ENCODE measurements around the gene ROBO3.

DNA sequence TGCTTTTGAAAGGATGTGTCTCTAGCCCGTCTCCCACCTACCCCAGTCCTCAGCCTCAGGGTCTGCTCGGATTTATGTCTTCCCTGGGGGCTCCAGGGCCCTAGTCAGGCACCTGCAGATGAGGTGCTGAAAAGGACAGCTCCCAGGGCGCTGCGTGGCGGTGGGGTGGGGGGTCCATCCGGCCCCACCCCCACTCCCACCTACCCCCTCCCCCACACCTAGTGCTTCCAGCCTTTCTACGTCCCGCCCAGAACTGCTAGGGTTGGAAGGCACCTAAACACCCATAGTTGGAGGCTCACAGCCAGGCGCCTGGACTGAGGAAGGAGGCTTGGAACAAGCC lies 1.4 kb upstream of the ROBO3 start:
- TF ChIP-seq, protein P1, sequence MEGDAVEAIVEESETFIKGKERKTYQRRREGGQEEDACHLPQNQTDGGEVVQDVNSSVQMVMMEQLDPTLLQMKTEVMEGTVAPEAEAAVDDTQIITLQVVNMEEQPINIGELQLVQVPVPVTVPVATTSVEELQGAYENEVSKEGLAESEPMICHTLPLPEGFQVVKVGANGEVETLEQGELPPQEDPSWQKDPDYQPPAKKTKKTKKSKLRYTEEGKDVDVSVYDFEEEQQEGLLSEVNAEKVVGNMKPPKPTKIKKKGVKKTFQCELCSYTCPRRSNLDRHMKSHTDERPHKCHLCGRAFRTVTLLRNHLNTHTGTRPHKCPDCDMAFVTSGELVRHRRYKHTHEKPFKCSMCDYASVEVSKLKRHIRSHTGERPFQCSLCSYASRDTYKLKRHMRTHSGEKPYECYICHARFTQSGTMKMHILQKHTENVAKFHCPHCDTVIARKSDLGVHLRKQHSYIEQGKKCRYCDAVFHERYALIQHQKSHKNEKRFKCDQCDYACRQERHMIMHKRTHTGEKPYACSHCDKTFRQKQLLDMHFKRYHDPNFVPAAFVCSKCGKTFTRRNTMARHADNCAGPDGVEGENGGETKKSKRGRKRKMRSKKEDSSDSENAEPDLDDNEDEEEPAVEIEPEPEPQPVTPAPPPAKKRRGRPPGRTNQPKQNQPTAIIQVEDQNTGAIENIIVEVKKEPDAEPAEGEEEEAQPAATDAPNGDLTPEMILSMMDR (IDR thresholded peaks at IDR 0.05), result no peak
- TF ChIP-seq POLR2A (IDR thresholded peaks at IDR 0.05), result no peak

All from lower leg skin (tissue), 3 donors.